Esophagus muscularis mucosa (tissue), 4 donors: ENCODE results near the gene PTPN1. TPM values are rescaled to one million over a fixed set of nuclear protein-coding genes. Genes with fewer than 3 reads are reported as not detected.

Experiments
- DNase-seq: peaks from one replicate; pipeline ENCODE4 v3.0.0-alpha.2; 2017; ENCODE audit errors: extremely low spot score
- H3K27ac ChIP-seq, 4 donors: fragments of 200-600 bp; sonication (generic); replicated peaks in 1 of 4; 1 replicate in 3 of 4; 2 replicates in 1 of 4; pipeline ENCODE4 v1.5.1; 2016 to 2019; ENCODE audit warnings: mild to moderate bottlenecking in 1 of 4
- H3K27me3 ChIP-seq, 4 donors: fragments of 200-600 bp; sonication (generic); one replicate each; pipeline versions ENCODE4 v1.5.1 to v1.6.0; 2016 to 2019
- H3K36me3 ChIP-seq, 4 donors: fragments of 200-600 bp; sonication (generic); one replicate each; pipeline ENCODE4 v1.5.1; 2016 to 2019
- H3K4me1 ChIP-seq, 4 donors: fragments of 200-600 bp; sonication (generic); one replicate each; pipeline ENCODE4 v1.5.1; 2016 to 2019
- H3K4me3 ChIP-seq, 4 donors: fragments of 200-600 bp; sonication (generic); 1 replicate in 2 of 4; 2 replicates in 2 of 4; pipeline ENCODE4 v1.5.1; 2016 to 2019; ENCODE audit warnings: mild to moderate bottlenecking in 4 of 4, moderate library complexity in 1 of 4
- H3K9me3 ChIP-seq, 4 donors: fragments of 200-600 bp; sonication (generic); 1 replicate in 3 of 4; 2 replicates in 1 of 4; pipeline ENCODE4 v1.5.1; 2016 to 2019
- CTCF ChIP-seq, 3 experiments: fragments of 200-600 bp in 2 of 3; fragments of 450-650 bp in 1 of 3; sonication (generic) in 2 of 3; IDR thresholded peaks; one replicate each; pipeline ENCODE4 v1.5.1; 2017 to 2019; ENCODE audit warnings: antibody characterized with exemption in 3 of 3, mild to moderate bottlenecking in 2 of 3, moderate library complexity in 1 of 3
- EP300 ChIP-seq: sonication (generic); formaldehyde crosslinking; IDR thresholded peaks from one replicate; pipeline ENCODE4 v1.6.1; 2017; ENCODE audit warnings: antibody characterized with exemption
- POLR2A ChIP-seq: fragments of 450-650 bp; IDR thresholded peaks from one replicate; pipeline ENCODE4 v1.6.1; 2017; ENCODE audit warnings: antibody characterized with exemption, moderate library complexity, mild to moderate bottlenecking, low read depth
- POLR2AphosphoS5 ChIP-seq, 2 donors: sonication (generic); formaldehyde crosslinking; IDR thresholded peaks; one replicate each; pipeline ENCODE4 v1.6.1; 2017; ENCODE audit warnings: antibody characterized with exemption in 2 of 2
- WGBS: methylation state at CpG from one replicate; pipeline ENCODE4 v1.1.5; 2018; 5-methylcytosine and 5-hydroxymethylcytosine counted together
- intact Hi-C: fragments of 100-400 bp; cut with DNase I; formaldehyde crosslinking; loops from one replicate; pipeline ENCODE4 v1.15.1; 2023
- total RNA-seq, 4 donors: library from RNA; depleted of rRNA; stranded (reverse); fragments of >200 nt; gene quantifications; one replicate each; pipeline versions ENCODE4 v1.1.0 to v1.2.1, GENCODE V29; 2016

The PTPN1 gene
- total RNA-seq, 4 donors from 2014 or later, result 21.2 to 49.0 (median 41.0) TPM

GRCh38 chr20:50469176-50469723 lies 40.9 kb upstream of the PTPN1 start:
- H3K4me1 ChIP-seq, result peaks cover 3 to 9% (median 4%) of the 10 kb centered on the region in 4 donors
- TF ChIP-seq CTCF (IDR thresholded peaks at IDR 0.05) (no peak), POLR2AphosphoS5 (IDR thresholded peaks at IDR 0.05) (no peak), POLR2A (no peak), EP300 (no peak)
- H3K4me3 ChIP-seq, result no peak overlapping the region
- H3K27ac ChIP-seq, result no peak overlapping the region
- no peaks in the 10 kb centered on the region for H3K36me3 ChIP-seq
- no peaks in the 10 kb centered on the region for H3K9me3 ChIP-seq
- WGBS, result 86% methylated on average over 4 of the region's 4 CpGs
- intact Hi-C loops, result no loop called here
- no peaks in the 10 kb centered on the region for H3K27me3 ChIP-seq
- no peak for DNase-seq

GRCh38 chr20:50469796-50470195 lies 40.4 kb upstream of the PTPN1 start:
- Histone ChIP-seq H3K27ac (no peak overlapping the region), H3K4me3 (no peak overlapping the region), H3K36me3 (no peaks in the 10 kb centered on the region), H3K9me3 (no peaks in the 10 kb centered on the region), H3K27me3 (no peaks in the 10 kb centered on the region), H3K4me1 (peaks cover 0 to 6% (median 2%) of the 10 kb centered on the region in 4 donors)
- no peak for DNase-seq
- intact Hi-C loops, result no loop called here
- TF ChIP-seq POLR2AphosphoS5 (IDR thresholded peaks at IDR 0.05), result no peak
- no peak for TF ChIP-seq EP300
- TF ChIP-seq POLR2A, result no peak
- no peak for TF ChIP-seq CTCF (IDR thresholded peaks at IDR 0.05)
- WGBS, result 100% methylated on average over 2 of the region's 2 CpGs

GRCh38 chr20:50470264-50470858 lies 39.8 kb upstream of the PTPN1 start:
- Histone ChIP-seq H3K27ac (no peak overlapping the region), H3K9me3 (no peaks in the 10 kb centered on the region), H3K4me1 (peaks cover 0 to 11% (median 7%) of the 10 kb centered on the region in 4 donors), H3K36me3 (no peaks in the 10 kb centered on the region), H3K4me3 (no peak overlapping the region), H3K27me3 (no peaks in the 10 kb centered on the region)
- intact Hi-C loops, result no loop called here
- no peak for DNase-seq
- TF ChIP-seq POLR2AphosphoS5 (IDR thresholded peaks at IDR 0.05) (no peak), EP300 (no peak), CTCF (IDR thresholded peaks at IDR 0.05) (no peak), POLR2A (no peak)
- 83% methylated on average over 4 of the region's 4 CpGs for WGBS

GRCh38 chr20:50471231-50471630 lies 39.0 kb upstream of the PTPN1 start:
- Histone ChIP-seq H3K9me3 (no peaks in the 10 kb centered on the region), H3K4me3 (no peak overlapping the region), H3K36me3 (no peaks in the 10 kb centered on the region), H3K27me3 (no peaks in the 10 kb centered on the region), H3K27ac (no peak overlapping the region), H3K4me1 (peaks cover 6 to 20% (median 16%) of the 10 kb centered on the region in 4 donors)
- no peak for TF ChIP-seq EP300
- TF ChIP-seq CTCF (IDR thresholded peaks at IDR 0.05), result no peak
- TF ChIP-seq POLR2AphosphoS5 (IDR thresholded peaks at IDR 0.05), result no peak
- TF ChIP-seq POLR2A, result no peak
- intact Hi-C loops, result no loop called here
- WGBS, result 72% methylated on average over 1 of the region's 1 CpG
- DNase-seq, result no peak
